HG03159 (cell line): ENCODE results near the gene RASA4.
"Not testable (repeated sequence)": the region's sequence is repeated elsewhere in the genome, so short reads cannot be mapped to it uniquely, and the experiment has no call there.

Experiments used
- ATAC-seq: cut with Tn5 transposase; IDR thresholded peaks from one replicate; pipeline ENCODE4 v1.9.1; 2021; ENCODE audit warnings: mild to moderate bottlenecking, moderate library complexity; ENCODE audit not compliant: unreplicated experiment

Gene RASA4

GRCh38 chr7:102609734-102610133 lies 6.8 kb downstream of the RASA4 start:
- ATAC-seq: not testable (repeated sequence)

GRCh38 chr7:102606848-102607247 lies 9.7 kb downstream of the RASA4 start:
- not testable (repeated sequence) for ATAC-seq

- ATAC-seq: not testable (repeated sequence)
Observed at GRCh38 chr7:102604431-102605145, 12.0 kb downstream of the RASA4 start.

GRCh38 chr7:102602317-102602716 lies 14.2 kb downstream of the RASA4 start:
- not testable (repeated sequence) for ATAC-seq

- ATAC-seq: not testable (repeated sequence)
Observed at GRCh38 chr7:102599699-102600098, 16.9 kb downstream of the RASA4 start.

- ATAC-seq: not testable (repeated sequence)
Observed at GRCh38 chr7:102596036-102596435, 20.5 kb downstream of the RASA4 start.

- ATAC-seq: peak; percentile 66
Observed at GRCh38 chr7:102593637-102594334, 22.8 kb downstream of the RASA4 start.

GRCh38 chr7:102592477-102593019 lies 24.0 kb downstream of the RASA4 start:
- ATAC-seq: peak; percentile 45

- peak; percentile 50 for ATAC-seq
Observed at GRCh38 chr7:102589857-102590256, 26.7 kb downstream of the RASA4 start.

- not testable (repeated sequence) for ATAC-seq
Observed at GRCh38 chr7:102583495-102583894, 33.1 kb downstream of the RASA4 start.

- not testable (repeated sequence) for ATAC-seq
Observed at GRCh38 chr7:102581722-102582121, 34.8 kb downstream of the RASA4 start.

- not testable (repeated sequence) for ATAC-seq
Observed at GRCh38 chr7:102578486-102578885, 38.1 kb downstream of the RASA4 start.

- ATAC-seq: not testable (repeated sequence)
Observed at GRCh38 chr7:102577315-102578240, 39.0 kb downstream of the RASA4 start.

- ATAC-seq: not testable (repeated sequence)
Observed at GRCh38 chr7:102576363-102576762, 40.2 kb downstream of the RASA4 start.

- ATAC-seq: not testable (repeated sequence)
Observed at GRCh38 chr7:102574607-102575006, 41.9 kb downstream of the RASA4 start.

GRCh38 chr7:102572261-102573239 lies 44.0 kb downstream of the RASA4 start, which contains the start of gene POLR2J3:
Gene POLR2J3 (minus strand): TSS chr7:102572583. CDS start chr7:102572521, 62 bp downstream.
- peak; percentile 93 for ATAC-seq

- not testable (repeated sequence) for ATAC-seq
Observed at GRCh38 chr7:102568620-102569019, 47.9 kb downstream of the RASA4 start.

GRCh38 chr7:102550808-102551422 lies 65.6 kb downstream of the RASA4 start, which contains the start of gene SPDYE2:
Gene SPDYE2 (plus strand): TSS chr7:102551226. CDS start chr7:102553256, 2,030 bp downstream.
- not testable (repeated sequence) for ATAC-seq

- peak; percentile 88 for ATAC-seq
Observed at GRCh38 chr7:102546353-102546752, 70.2 kb downstream of the RASA4 start.
